ENCODE results near the gene RMI1.
"Not testable (repeated sequence)": the region's sequence is repeated elsewhere in the genome, so short reads cannot be mapped to it uniquely, and the experiment has no call there.

RMI1 gene

DNA sequence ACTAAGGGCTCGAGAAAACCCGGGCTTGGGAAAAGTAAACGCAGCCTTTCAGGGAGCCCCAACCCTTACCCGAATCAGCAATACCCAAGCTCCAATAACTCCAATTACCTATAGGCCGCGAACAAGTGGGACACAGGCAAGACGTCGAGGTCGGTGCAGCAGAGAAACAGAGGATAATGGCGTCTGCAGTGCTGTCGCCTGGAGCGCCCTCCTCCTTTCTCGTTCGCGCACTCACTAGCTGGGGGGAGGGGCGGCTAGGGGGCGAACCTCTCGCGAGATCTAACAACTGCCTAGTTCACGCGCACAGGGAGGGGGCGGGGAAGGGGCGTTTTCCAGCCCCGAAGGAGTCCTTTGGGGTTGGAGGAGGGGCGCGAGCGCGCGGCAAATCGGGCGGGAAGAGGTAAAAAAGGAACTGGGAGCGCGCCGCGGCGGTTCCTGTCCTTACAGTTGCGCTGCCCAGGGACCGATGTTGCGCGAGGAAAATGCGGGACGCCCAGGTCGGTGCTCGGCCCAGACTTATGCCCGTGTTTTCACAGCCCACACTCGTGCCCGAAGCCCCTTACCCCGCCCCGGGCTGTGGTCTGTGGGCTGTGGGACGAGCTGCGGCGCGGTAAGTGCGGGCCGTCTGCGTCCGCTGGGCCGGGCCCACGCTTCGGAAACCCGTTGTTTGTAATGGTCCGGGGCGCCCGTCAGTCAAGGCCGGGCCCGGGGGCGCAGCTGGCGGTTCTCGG, at the start of gene RMI1:
RMI1 (plus strand) TSS at position 411 of the 731 bp plus-strand sequence. CDS start 20,182 bp downstream, outside the sequence.
- H3K4me3 ChIP-seq (ENCODE audit: low read length) = peak within 1 kb of the TSS; percentile 87
- no peaks in the 10 kb centered on the region for H3K27me3 ChIP-seq (ENCODE audit: insufficient read depth, low read length)
- peaks cover 33% of the 10 kb centered on the region for H3K36me3 ChIP-seq (ENCODE audit: insufficient read depth, low read length)
- peak within 1 kb of the TSS; percentile 65 for H2AFZ ChIP-seq (ENCODE audit: low read depth, low read length)
- H3K9me3 ChIP-seq (ENCODE audit: low read length) = no peaks in the 10 kb centered on the region
- peaks cover 33% of the 10 kb centered on the region for H3K4me1 ChIP-seq (ENCODE audit: insufficient read depth, low read length)

DNA sequence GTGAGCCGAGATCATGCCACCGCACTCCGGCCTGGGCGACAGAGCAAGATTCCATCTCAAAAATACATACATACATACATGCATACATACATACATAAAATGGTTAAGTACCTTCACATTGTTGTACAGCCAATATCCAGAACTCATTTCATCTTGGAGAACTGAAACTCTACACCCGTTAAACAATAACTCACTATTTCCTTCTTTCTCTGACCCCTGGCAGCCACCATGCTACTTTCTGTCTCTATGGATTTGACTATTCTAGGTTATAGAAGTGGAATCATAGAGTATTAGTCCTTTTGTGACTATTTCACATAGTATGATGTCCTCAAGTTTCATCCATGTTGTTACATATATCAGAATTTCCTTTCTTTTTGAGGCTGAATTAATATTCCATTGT, 49.7 kb upstream of the RMI1 start:
- Histone ChIP-seq H3K4me3 (ENCODE audit: low read length) (no peak overlapping the region), H3K9me3 (ENCODE audit: low read length) (no peaks in the 10 kb centered on the region), H2AFZ (ENCODE audit: low read depth, low read length) (no peak overlapping the region), H3K27me3 (ENCODE audit: insufficient read depth, low read length) (no peaks in the 10 kb centered on the region), H3K4me1 (ENCODE audit: insufficient read depth, low read length) (no peaks in the 10 kb centered on the region), H3K36me3 (ENCODE audit: insufficient read depth, low read length) (no peaks in the 10 kb centered on the region)

DNA sequence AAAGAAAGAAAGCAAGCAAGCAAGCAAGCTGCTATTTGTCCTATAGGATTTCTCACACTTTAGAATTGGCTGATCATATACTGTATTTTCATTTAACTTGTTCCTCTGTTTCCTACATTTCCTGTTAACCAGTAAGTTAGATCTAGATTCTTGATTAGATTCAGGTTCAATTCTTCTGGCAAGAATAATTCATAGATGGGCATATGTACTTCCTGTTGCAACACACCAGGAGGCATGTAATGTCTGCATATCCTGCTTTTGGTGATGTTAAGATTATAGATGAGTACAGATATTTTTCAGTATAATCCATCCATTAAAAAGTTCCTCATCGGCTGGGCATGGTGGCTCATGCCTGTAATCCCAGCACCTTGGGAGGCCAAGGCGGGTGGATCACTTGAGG, 48.6 kb upstream of the RMI1 start:
- H3K4me1 ChIP-seq (ENCODE audit: insufficient read depth, low read length) = no peaks in the 10 kb centered on the region
- no peaks in the 10 kb centered on the region for H3K36me3 ChIP-seq (ENCODE audit: insufficient read depth, low read length)
- no peaks in the 10 kb centered on the region for H3K9me3 ChIP-seq (ENCODE audit: low read length)
- H2AFZ ChIP-seq (ENCODE audit: low read depth, low read length) = no peak overlapping the region
- no peak overlapping the region for H3K4me3 ChIP-seq (ENCODE audit: low read length)
- H3K27me3 ChIP-seq (ENCODE audit: insufficient read depth, low read length) = no peaks in the 10 kb centered on the region

DNA sequence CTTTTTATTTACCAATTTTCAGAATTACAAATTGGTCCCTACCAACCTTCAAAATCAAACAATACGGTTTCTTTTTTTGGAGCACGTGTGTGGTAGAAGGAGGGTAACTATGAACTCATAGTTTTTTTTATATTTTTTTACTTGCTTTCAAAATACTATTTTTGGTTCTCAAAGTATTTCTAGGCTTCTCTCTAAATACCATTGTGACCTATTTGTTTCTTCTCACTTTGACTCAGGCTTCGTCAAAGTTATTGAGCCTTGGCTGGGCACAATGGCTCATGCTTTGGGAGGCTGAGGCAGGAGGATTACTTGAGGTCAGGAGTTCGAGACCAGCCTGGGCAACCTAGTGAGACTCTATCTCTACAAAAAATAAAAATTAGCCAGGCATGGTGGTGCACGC, 47.8 kb upstream of the RMI1 start:
- Histone ChIP-seq H2AFZ (ENCODE audit: low read depth, low read length) (no peak overlapping the region), H3K4me1 (ENCODE audit: insufficient read depth, low read length) (no peaks in the 10 kb centered on the region), H3K36me3 (ENCODE audit: insufficient read depth, low read length) (no peaks in the 10 kb centered on the region), H3K9me3 (ENCODE audit: low read length) (no peaks in the 10 kb centered on the region), H3K4me3 (ENCODE audit: low read length) (no peak overlapping the region), H3K27me3 (ENCODE audit: insufficient read depth, low read length) (no peaks in the 10 kb centered on the region)

DNA sequence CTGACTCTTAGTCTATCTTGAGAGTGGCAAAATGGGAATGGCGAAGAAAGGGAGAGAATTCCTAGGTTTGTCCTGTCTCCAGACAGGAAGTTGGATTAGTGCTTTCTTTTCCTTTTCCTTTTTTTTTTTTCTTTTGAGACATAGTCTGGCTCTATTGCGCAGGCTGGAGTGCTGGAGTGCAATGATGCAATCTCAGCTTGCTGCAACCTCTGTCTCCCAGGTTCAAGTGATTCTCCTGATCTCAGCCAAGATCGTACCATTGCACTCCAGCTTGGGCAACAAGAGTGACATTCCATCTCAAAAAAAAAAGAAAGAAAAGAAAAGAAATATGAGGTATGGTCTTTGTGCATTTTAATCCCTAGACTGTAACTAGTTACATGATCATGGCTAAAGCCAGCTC, 46.8 kb upstream of the RMI1 start:
- Histone ChIP-seq H3K36me3 (ENCODE audit: insufficient read depth, low read length) (no peaks in the 10 kb centered on the region), H3K9me3 (ENCODE audit: low read length) (no peaks in the 10 kb centered on the region), H3K4me1 (ENCODE audit: insufficient read depth, low read length) (no peaks in the 10 kb centered on the region), H3K27me3 (ENCODE audit: insufficient read depth, low read length) (no peaks in the 10 kb centered on the region), H3K4me3 (ENCODE audit: low read length) (no peak overlapping the region), H2AFZ (ENCODE audit: low read depth, low read length) (no peak overlapping the region)

DNA sequence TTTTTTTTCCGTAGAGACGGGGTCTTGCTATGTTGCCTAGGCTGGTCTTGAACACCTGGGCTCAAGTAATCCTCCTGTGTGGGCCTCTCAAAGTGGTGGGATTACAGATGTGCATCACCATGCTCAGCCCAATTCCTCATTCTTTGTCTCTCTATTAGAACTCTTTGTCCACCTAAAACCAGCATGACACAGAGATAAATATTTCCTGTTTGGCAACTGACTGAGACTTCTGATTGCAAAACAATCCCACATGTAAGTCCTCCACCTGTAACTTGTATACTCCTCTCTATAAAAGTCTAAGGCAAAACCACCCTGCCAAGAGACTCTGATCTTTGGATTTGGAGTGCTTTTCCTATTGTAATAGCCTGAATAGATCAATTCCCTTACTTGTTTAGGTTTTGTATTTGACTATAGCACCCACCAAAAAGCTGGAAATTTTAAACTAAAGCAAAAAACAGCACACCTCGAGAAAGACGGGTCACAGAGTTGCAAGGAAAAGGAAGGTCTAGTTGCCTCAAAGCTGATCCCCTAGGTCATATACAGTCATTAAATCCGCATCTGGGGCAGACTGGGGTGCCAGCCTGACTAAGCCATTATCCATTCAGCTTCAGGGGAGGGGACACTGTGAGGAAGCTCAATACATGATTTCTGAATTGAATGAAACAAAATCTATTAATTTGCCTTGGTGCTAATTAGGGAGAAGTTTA, 45.9 kb upstream of the RMI1 start:
- H2AFZ ChIP-seq (ENCODE audit: low read depth, low read length) = no peak overlapping the region
- no peaks in the 10 kb centered on the region for H3K27me3 ChIP-seq (ENCODE audit: insufficient read depth, low read length)
- no peaks in the 10 kb centered on the region for H3K36me3 ChIP-seq (ENCODE audit: insufficient read depth, low read length)
- H3K9me3 ChIP-seq (ENCODE audit: low read length) = no peaks in the 10 kb centered on the region
- no peak overlapping the region for H3K4me3 ChIP-seq (ENCODE audit: low read length)
- no peaks in the 10 kb centered on the region for H3K4me1 ChIP-seq (ENCODE audit: insufficient read depth, low read length)

DNA sequence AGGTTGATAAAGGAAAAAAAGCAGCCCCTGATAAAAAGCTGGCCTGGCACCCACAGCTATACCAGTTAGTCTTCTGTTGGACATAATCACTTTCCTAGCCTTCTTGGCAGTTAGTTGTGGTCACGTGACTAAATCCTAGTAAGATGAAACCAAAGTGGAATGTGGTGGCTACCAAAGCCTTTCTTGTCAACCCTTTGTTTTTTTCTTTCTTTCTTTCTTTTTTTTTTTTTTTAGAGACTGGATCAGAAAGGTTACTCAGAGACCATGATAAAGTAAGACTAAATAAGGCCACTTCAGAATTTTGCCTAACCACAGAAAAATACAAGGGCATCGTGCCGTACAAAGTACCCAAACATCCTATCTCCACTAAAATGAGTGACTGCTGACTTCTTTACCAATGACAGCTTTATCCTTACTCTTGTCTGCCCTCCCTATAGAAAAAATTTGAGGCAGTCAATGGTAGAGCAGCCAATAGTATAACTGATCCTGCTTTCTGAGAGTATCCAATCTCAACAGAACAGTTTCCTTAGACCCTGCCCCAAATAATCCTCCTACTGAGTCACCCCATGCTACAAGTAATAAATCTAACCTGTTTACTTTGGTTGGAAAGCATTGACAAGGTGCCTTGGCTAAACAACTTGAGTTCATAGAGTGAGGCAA, 45.2 kb upstream of the RMI1 start:
- H3K4me1 ChIP-seq (ENCODE audit: insufficient read depth, low read length) = no peaks in the 10 kb centered on the region

DNA sequence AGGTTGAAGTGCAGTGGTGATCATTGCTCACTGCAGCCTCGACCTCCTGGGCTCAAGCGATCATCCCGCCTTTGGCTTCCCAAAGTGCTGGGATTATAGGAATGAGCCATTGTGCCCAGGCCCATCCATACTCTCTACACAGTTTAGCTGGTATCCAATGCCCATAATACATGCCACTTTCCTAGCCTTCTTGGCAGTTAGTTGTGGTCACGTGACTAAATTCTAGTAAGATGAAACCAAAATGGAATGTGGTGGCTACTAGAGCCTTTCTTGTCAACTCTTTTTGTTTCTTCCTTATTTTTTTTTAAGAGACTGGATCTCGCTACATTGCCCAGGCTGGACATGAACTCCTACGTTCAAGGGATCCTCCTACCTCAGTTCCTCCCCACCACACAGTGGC, 44.1 kb upstream of the RMI1 start:
- Histone ChIP-seq H3K4me3 (ENCODE audit: low read length) (no peak overlapping the region), H2AFZ (ENCODE audit: low read depth, low read length) (no peak overlapping the region), H3K4me1 (ENCODE audit: insufficient read depth, low read length) (no peaks in the 10 kb centered on the region), H3K9me3 (ENCODE audit: low read length) (no peaks in the 10 kb centered on the region), H3K36me3 (ENCODE audit: insufficient read depth, low read length) (no peaks in the 10 kb centered on the region), H3K27me3 (ENCODE audit: insufficient read depth, low read length) (no peaks in the 10 kb centered on the region)

More for the DNA sequence above, 45.2 kb upstream of the RMI1 start:
- no peaks in the 10 kb centered on the region for H3K9me3 ChIP-seq (ENCODE audit: low read length)
- no peak overlapping the region for H3K4me3 ChIP-seq (ENCODE audit: low read length)
- no peak overlapping the region for H2AFZ ChIP-seq (ENCODE audit: low read depth, low read length)
- no peaks in the 10 kb centered on the region for H3K27me3 ChIP-seq (ENCODE audit: insufficient read depth, low read length)
- H3K36me3 ChIP-seq (ENCODE audit: insufficient read depth, low read length) = no peaks in the 10 kb centered on the region

DNA sequence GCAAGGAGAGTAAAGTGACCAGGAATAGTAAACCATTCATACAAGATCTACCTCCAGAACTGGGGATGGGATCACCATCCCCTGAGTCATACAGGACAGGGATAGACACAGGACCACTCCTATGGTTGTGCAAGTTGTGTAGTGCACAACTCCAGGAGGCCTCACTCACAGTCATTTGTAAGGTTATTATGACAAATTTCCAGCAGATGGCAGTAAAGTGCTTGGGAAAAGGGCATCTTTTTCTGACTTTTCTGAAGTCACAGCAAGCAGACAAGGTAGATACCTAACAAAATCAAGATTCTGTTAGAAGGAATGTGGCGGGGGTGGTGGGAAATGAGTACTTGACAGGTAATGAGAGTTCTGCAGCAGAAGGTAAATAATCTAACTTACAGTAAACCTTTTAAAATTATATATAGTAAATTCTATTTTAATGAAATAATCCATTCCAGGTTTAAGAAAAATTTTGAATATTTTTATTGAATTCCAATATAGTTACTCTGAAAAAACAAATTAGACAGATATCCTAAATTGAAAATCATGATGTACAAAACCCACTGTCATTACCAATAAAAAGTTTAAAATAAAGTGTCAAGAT, 42.6 kb upstream of the RMI1 start:
- no peaks in the 10 kb centered on the region for H3K9me3 ChIP-seq (ENCODE audit: low read length)
- no peak overlapping the region for H2AFZ ChIP-seq (ENCODE audit: low read depth, low read length)
- no peaks in the 10 kb centered on the region for H3K4me1 ChIP-seq (ENCODE audit: insufficient read depth, low read length)
- no peak overlapping the region for H3K4me3 ChIP-seq (ENCODE audit: low read length)
- H3K27me3 ChIP-seq (ENCODE audit: insufficient read depth, low read length) = no peaks in the 10 kb centered on the region
- no peaks in the 10 kb centered on the region for H3K36me3 ChIP-seq (ENCODE audit: insufficient read depth, low read length)

DNA sequence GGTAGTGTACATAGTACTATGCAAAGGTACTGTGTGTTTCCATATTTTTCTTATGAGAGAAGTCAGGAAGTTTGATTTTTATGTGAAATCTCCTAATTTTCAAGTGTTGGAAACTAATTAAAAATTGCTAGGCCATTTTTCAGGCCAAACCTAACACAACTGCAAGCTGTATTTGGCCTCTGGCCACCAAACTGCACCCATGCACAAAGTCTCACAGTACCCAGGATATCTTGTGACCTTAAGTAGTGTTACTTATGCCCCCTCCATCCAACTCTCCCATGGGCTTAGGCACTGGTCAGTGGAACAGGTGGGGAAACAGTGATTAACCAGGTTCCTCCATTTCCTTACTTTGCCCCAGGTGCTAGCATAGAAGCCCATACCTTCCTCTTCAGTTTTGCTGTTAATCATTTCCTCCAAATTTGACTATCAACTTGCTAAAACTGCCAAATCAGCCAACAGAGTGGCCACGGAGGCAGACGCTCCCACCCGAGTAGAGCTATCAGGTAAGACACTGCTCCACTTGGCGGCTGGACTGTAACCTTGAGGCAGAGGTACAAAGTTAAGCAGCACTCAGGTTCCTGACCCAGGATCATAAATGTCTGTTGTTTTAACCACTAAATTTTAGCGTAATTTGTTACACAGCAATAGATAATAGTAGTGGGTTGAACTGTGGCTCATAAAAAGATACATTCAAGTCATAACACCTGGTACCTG, 39.9 kb upstream of the RMI1 start:
- H3K27me3 ChIP-seq (ENCODE audit: insufficient read depth, low read length) = no peaks in the 10 kb centered on the region
- H3K4me1 ChIP-seq (ENCODE audit: insufficient read depth, low read length) = no peaks in the 10 kb centered on the region
- H3K4me3 ChIP-seq (ENCODE audit: low read length) = no peak overlapping the region
- no peaks in the 10 kb centered on the region for H3K9me3 ChIP-seq (ENCODE audit: low read length)
- peaks cover 2% of the 10 kb centered on the region for H3K36me3 ChIP-seq (ENCODE audit: insufficient read depth, low read length)
- H2AFZ ChIP-seq (ENCODE audit: low read depth, low read length) = no peak overlapping the region

DNA sequence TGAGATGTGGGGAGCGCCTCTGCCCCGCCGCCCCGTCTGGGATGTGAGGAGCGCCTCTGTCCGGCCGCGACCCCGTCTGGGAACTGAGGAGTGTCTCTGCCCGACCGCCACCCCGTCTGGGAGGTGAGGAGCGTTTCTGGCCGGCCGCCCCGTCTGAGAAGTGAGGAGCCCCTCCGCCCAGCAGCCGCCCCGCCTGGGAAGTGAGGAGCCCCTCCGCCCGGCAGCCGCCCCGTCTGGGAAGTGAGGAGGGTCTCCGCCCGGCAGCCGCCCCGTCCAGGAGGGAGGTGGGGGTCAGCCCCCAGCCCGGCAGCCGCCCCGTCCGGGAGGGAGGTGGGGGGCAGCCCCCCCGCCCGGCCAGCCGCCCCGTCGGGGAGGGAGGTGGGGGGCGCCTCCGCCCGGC, 32.5 kb upstream of the RMI1 start:
- not testable (repeated sequence) for H3K9me3 ChIP-seq (ENCODE audit: low read length); H3K4me1 ChIP-seq (ENCODE audit: insufficient read depth, low read length); H3K27me3 ChIP-seq (ENCODE audit: insufficient read depth, low read length)

DNA sequence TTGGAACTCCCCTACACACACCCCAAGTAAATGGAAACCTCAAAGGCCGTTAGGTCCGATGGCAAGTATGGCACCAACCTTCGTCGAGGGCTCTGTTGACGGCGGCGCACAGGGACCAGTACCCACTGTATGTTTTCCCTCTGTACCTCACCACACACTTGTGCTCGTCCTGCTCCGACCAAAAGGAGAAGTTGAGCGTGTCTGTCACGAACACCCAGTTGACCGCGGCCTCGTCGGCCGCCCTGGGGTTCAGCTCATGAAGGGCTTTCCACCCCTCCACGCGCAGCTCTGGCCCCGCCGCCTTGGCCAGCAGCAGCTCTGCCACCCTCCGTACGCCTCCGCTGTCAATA, 24.5 kb upstream of the RMI1 start:
- no peaks in the 10 kb centered on the region for H3K27me3 ChIP-seq (ENCODE audit: insufficient read depth, low read length)
- peak overlapping the region; percentile 60 for H3K4me3 ChIP-seq (ENCODE audit: low read length)
- H3K4me1 ChIP-seq (ENCODE audit: insufficient read depth, low read length) = no peaks in the 10 kb centered on the region
- peak overlapping the region; percentile 49 for H2AFZ ChIP-seq (ENCODE audit: low read depth, low read length)
- H3K9me3 ChIP-seq (ENCODE audit: low read length) = no peaks in the 10 kb centered on the region
- no peaks in the 10 kb centered on the region for H3K36me3 ChIP-seq (ENCODE audit: insufficient read depth, low read length)

More for the DNA sequence above, 32.5 kb upstream of the RMI1 start:
- H3K36me3 ChIP-seq (ENCODE audit: insufficient read depth, low read length); H3K4me3 ChIP-seq (ENCODE audit: low read length); H2AFZ ChIP-seq (ENCODE audit: low read depth, low read length): not testable (repeated sequence)

All from neuron (in vitro differentiated cells).